IPS DF 6.9 (cell line): ENCODE data around the gene VMP1.

ENCODE experiments used
- DNase-seq: peaks from one replicate; pipeline ENCODE4 v3.0.0-alpha.2; 2013; ENCODE audit warnings: low read depth, low spot score
- H3K27ac ChIP-seq: one replicate; pipeline ENCODE4 v1.5.1; 2013; ENCODE audit warnings: low read length, control low read depth
- H3K27me3 ChIP-seq: 2 replicates; pipeline ENCODE4 v1.6.1; 2013; ENCODE audit warnings: mild to moderate bottlenecking, low read length; ENCODE audit not compliant: control insufficient read depth, insufficient read depth
- H3K36me3 ChIP-seq: 2 replicates; pipeline ENCODE4 v1.6.1; 2013; ENCODE audit warnings: low read length; ENCODE audit not compliant: control insufficient read depth, insufficient read depth
- H3K4me1 ChIP-seq: 2 replicates; pipeline ENCODE4 v1.6.1; 2013; ENCODE audit warnings: low read length; ENCODE audit not compliant: control insufficient read depth, insufficient read depth
- H3K4me3 ChIP-seq: 2 replicates; pipeline ENCODE4 v1.5.1; 2013; ENCODE audit warnings: mild to moderate bottlenecking, low read length
- H3K9me3 ChIP-seq: 2 replicates; pipeline ENCODE4 v1.6.1; 2013; ENCODE audit warnings: low read length, inconsistent platforms; ENCODE audit not compliant: control insufficient read depth, insufficient read depth
- WGBS: extraction: QIAGEN DNeasy Blood & Tissue Kit; methylation state at CpG from one replicate; pipeline ENCODE4 v1.1.7; 2013; ENCODE audit warnings: mixed read lengths, missing lambda C conversion rate; ENCODE audit not compliant: insufficient read length, insufficient coverage; 5-methylcytosine and 5-hydroxymethylcytosine counted together

Gene VMP1

DNA sequence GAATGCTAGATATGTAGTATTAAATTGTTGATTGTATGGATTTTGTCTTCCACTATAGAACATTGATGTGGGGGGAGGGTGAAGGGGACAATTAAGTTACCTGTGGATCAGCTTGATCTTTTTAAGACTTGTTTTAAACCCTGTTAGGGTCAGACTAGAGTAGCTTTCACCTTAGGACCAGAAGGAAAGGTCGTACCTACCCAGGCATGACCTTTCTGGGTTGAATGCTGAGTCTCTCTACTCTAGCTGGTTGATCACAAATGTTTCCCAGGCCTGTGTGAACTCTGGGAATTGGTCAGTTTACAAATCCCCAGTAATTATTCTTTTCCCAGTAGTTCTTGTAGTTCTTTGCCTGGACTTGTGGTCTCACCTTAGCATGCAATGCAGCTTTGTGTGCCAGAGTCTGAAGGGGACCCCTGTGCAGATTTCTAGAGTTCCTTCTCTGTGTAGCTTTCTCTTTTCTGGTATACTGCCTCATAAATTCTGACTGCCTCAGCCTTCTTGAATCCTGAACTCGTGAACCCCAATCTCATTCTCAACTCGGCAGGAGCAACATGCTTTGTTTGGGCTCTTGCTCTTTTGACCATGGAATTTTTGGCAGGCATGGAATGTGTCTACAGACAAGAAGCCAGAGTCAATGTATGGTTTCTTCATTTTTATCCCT, 54.1 kb downstream of the VMP1 start:
- no peak for DNase-seq
- no peaks in the 10 kb centered on the region for H3K27me3 ChIP-seq
- no peak overlapping the region for H3K27ac ChIP-seq
- H3K4me3 ChIP-seq, result no peak overlapping the region
- H3K9me3 ChIP-seq, result no peaks in the 10 kb centered on the region
- WGBS, result no CpG with 5 or more reads among the region's 3 CpGs
- no peaks in the 10 kb centered on the region for H3K4me1 ChIP-seq
- no peaks in the 10 kb centered on the region for H3K36me3 ChIP-seq

DNA sequence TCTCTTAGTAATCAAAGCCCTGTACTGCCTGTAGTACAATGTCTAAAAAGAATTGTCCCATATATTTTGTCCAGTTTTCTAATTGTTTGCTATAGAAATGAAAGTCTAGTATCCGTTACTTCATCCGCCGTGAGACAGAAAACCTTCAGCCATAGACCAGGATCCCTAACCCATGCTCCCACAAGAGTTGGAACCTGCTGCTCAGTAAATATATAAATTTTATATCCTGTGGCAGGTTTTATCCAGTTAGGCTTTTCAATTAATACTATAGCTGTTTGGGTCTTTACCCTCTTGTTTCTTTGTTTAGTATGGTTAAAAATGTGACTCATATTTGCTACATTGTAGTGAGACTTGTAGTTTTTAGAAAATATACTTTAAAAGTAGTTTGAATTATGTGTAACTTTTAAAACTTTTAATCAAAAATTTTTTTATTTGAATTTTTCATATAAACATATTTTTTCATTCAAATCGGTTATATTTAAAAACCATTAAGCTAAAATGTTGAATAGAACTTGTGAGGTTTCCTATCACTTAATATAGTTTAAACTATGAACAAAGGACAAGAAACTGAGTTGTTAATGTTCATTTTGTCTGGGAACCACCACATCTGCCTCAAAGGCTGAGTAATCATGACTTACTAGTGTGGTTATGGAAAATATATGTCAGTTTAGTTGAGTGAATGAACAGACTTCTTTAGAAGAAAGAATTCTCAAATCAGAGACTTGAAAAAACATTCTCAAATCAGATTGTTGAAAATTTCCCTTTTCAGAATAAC, 54.8 kb downstream of the VMP1 start:
- Histone ChIP-seq H3K4me3 (no peak overlapping the region), H3K36me3 (no peaks in the 10 kb centered on the region), H3K9me3 (no peaks in the 10 kb centered on the region), H3K27me3 (no peaks in the 10 kb centered on the region), H3K4me1 (no peaks in the 10 kb centered on the region), H3K27ac (no peak overlapping the region)
- whole genome bisulfite sequencing, result no CpG with 5 or more reads among the region's 4 CpGs
- DNase-seq, result no peak

DNA sequence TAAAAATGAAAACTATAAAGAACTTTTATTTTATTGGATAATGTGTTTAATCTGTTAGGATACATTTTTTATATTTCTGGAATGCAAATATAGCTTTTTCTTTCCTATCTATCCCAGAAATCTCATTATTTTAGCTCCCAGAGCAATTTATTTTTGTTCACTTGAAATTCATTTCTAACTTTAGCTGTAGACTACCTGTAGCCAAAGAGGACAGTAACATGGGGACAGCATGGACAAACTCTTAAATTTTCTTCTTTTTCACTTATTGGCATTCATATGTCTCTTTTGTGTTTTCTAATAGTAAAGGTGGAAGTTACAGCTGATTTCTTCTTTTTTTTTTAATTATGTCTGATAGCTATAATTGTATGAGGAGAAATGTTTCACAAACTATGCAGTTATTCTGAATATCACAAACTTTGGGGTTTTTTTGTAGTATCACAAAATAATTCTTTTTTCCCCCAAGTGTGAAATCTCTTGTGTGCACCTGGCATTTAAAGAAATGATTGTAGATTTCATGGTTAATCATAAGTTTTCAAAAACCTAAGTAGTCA, 55.4 kb downstream of the VMP1 start:
- no peaks in the 10 kb centered on the region for H3K36me3 ChIP-seq
- no peaks in the 10 kb centered on the region for H3K9me3 ChIP-seq
- H3K4me1 ChIP-seq, result no peaks in the 10 kb centered on the region
- no peak overlapping the region for H3K27ac ChIP-seq
- no peak overlapping the region for H3K4me3 ChIP-seq
- DNase-seq, result no peak
- no peaks in the 10 kb centered on the region for H3K27me3 ChIP-seq

DNA sequence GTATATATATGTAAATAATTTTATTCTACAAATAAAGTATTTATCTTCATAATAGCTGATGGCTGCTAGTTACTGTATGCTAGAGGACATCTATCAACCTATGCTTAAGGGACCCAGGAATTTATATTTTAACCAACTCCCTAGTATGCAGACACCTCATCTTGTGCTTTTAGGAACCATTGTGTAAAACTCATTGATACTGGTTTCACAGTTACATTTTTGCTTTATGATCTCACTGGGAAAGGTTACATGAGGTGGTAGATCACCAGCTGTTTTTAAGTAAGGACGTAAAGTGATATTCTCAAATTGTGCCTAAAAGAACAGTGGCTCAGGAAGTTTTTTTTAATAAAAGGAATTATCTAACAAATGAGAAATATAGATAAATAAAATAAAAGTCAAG, 56.4 kb downstream of the VMP1 start:
- no peak overlapping the region for H3K4me3 ChIP-seq
- no peaks in the 10 kb centered on the region for H3K36me3 ChIP-seq
- no CpG with 5 or more reads among the region's 1 CpG for WGBS
- no peaks in the 10 kb centered on the region for H3K4me1 ChIP-seq
- DNase-seq, result no peak
- H3K27ac ChIP-seq, result no peak overlapping the region
- no peaks in the 10 kb centered on the region for H3K9me3 ChIP-seq
- no peaks in the 10 kb centered on the region for H3K27me3 ChIP-seq

DNA sequence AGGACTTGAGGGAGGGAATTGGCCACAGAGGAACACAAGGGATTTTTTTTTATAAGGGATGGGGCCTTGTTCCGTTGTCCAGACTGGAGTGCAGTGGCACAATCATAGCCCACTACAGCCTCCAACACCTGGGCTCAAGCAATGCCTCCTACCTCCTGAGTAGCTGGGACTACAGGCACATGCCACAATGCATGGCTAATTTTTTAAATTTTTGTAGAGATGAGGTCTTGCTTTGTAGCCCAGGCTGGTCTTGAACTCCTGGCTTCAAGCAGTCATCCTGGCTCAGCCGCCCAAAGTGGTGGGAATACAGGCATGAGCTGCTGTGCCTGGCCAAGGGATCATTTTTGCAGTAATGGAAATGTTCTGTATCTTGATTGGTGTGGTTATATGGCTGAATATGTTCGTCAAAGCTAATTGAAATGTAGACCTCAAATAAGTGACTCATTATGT, 56.9 kb downstream of the VMP1 start:
- Histone ChIP-seq H3K4me3 (no peak overlapping the region), H3K27ac (no peak overlapping the region), H3K9me3 (no peaks in the 10 kb centered on the region), H3K4me1 (no peaks in the 10 kb centered on the region), H3K27me3 (no peaks in the 10 kb centered on the region), H3K36me3 (no peaks in the 10 kb centered on the region)
- no peak for DNase-seq
- no CpG with 5 or more reads among the region's 3 CpGs for WGBS

DNA sequence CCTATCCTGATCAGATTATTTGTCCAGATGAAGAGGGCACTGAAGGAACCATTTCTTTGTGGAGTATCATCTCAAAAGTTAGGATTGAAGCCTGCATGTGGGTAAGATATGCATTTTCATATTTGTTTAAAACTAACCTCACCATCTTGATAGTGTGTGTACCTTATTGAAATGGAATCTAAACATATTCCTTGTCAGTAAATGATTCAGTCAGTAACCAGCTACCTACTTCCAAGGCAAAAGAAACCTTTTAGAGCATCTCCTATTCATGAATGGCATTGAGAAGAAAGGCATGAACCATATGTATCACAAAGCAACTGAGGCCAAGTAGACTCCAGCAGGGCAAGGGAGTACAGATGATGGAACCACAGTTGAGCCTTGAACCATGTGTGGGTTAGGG, 57.6 kb downstream of the VMP1 start:
- Histone ChIP-seq H3K9me3 (no peaks in the 10 kb centered on the region), H3K4me3 (no peak overlapping the region), H3K27me3 (no peaks in the 10 kb centered on the region), H3K4me1 (no peaks in the 10 kb centered on the region), H3K27ac (no peak overlapping the region), H3K36me3 (no peaks in the 10 kb centered on the region)
- no peak for DNase-seq

DNA sequence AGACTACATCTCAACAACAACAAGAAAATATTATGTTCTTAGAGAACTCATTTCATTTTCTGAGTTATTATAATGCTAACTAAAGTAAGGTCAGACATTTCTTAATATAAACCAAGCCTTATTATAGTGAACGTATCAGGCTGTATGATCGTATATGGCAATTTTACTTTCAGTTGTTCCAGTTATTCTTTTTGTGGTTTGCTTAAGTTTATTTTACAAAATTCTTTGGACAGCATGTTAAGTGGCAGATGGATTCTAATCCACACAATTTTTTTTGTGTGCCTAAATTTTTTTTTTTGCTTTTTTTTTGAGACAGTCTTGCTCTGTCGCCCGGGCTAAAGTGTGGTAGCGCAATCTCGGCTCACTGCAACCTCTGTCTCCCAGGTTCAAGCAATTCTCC, 59.0 kb downstream of the VMP1 start:
- H3K9me3 ChIP-seq, result no peaks in the 10 kb centered on the region
- no peak for DNase-seq
- H3K36me3 ChIP-seq, result no peaks in the 10 kb centered on the region
- no peaks in the 10 kb centered on the region for H3K4me1 ChIP-seq
- H3K27ac ChIP-seq, result no peak overlapping the region
- no peaks in the 10 kb centered on the region for H3K27me3 ChIP-seq
- H3K4me3 ChIP-seq, result no peak overlapping the region
- no CpG with 5 or more reads among the region's 6 CpGs for WGBS

DNA sequence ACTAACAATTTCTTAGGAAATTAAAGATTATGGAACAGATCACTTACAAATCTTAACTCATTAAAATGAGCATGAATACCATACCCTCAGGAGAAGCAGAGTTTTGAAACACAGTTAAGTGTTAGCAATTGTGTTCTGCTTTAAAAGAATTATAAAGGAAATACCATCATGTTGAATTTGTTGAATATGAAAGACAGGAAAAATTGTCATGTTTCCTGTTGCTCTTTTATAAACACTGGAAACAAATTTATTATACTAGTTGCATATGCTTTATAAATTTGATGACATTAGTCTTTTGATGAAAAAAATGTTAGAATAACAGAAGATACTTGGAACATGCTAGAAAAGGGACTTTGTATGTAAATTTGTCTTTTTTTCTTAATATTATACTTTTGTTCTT, 59.7 kb downstream of the VMP1 start:
- Histone ChIP-seq H3K36me3 (no peaks in the 10 kb centered on the region), H3K4me1 (no peaks in the 10 kb centered on the region), H3K4me3 (no peak overlapping the region), H3K27me3 (no peaks in the 10 kb centered on the region), H3K27ac (no peak overlapping the region), H3K9me3 (no peaks in the 10 kb centered on the region)
- no peak for DNase-seq

DNA sequence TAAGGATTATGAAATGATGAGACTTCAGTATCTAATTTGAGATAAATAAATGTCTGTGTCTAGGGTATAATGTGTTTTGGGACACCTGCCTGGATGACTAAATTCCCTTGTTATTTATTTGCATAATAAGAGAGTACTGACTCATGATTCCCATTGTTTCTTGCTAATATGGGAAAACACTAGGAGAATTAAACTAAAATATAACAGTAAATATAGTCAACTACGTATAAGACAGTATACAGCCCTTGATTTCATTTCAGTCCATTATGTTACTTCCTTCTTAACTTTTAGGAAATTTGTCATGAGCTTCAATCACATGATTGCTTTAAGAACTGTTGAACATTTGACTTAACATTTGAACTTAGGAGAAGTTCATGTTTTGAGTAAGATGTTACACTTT, 62.4 kb downstream of the VMP1 start:
- Histone ChIP-seq H3K27me3 (no peaks in the 10 kb centered on the region), H3K27ac (no peak overlapping the region), H3K4me3 (no peak overlapping the region), H3K36me3 (no peaks in the 10 kb centered on the region), H3K4me1 (no peaks in the 10 kb centered on the region), H3K9me3 (no peaks in the 10 kb centered on the region)
- no peak for DNase-seq
- WGBS, result no CpG with 5 or more reads among the region's 1 CpG

DNA sequence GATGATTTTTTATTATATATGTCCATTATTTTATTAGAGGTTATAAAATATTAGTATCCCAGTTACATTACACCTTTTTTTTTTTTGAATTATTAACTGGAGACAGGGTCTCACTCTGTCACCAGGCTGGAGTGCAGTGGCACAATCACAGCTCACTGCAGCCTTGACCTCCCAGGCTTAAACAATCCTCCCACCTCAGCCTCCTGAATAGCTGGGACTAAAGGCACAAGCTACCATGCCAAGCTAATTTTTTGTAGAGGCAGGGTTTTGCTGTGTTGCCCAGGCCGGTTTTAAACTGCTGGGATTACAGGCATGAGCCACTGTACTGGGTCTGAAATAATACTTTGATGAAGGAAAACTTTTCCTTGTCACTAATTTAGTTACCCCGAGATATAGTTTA, 63.6 kb downstream of the VMP1 start:
- H3K4me3 ChIP-seq, result no peak overlapping the region
- no peak for DNase-seq
- no peaks in the 10 kb centered on the region for H3K27me3 ChIP-seq
- no peaks in the 10 kb centered on the region for H3K4me1 ChIP-seq
- no peaks in the 10 kb centered on the region for H3K36me3 ChIP-seq
- WGBS, result no CpG with 5 or more reads among the region's 2 CpGs
- no peak overlapping the region for H3K27ac ChIP-seq
- no peaks in the 10 kb centered on the region for H3K9me3 ChIP-seq
